Measurements from ENCODE around the gene MAST2.

Gene MAST2

DNA sequence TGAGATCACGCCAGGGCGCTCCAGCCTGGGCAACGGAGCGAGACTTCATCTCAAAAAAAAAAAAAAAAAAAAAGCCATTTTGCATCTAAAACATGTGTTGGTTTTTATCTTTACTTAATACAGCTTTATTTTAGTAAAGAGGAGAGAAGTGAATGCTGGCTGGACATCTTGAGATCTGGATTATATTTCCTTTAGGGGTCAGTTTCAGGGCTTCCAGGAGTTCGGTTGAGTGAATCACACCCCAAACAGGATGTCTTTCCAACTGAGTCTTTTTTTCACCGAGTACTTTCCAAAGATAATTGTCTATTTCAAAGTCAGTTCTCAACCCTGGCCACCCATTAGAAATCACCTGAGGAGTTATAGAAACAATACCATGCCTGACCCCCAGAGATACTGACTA lies 36.4 kb upstream of the MAST2 start:
- TF ChIP-seq, protein P1, sequence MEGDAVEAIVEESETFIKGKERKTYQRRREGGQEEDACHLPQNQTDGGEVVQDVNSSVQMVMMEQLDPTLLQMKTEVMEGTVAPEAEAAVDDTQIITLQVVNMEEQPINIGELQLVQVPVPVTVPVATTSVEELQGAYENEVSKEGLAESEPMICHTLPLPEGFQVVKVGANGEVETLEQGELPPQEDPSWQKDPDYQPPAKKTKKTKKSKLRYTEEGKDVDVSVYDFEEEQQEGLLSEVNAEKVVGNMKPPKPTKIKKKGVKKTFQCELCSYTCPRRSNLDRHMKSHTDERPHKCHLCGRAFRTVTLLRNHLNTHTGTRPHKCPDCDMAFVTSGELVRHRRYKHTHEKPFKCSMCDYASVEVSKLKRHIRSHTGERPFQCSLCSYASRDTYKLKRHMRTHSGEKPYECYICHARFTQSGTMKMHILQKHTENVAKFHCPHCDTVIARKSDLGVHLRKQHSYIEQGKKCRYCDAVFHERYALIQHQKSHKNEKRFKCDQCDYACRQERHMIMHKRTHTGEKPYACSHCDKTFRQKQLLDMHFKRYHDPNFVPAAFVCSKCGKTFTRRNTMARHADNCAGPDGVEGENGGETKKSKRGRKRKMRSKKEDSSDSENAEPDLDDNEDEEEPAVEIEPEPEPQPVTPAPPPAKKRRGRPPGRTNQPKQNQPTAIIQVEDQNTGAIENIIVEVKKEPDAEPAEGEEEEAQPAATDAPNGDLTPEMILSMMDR (conservative IDR thresholded peaks at IDR 0.05; ENCODE audit: low read depth, low read length) = no peak
- no peak overlapping the region for H2AFZ ChIP-seq (ENCODE audit: low read depth)

DNA sequence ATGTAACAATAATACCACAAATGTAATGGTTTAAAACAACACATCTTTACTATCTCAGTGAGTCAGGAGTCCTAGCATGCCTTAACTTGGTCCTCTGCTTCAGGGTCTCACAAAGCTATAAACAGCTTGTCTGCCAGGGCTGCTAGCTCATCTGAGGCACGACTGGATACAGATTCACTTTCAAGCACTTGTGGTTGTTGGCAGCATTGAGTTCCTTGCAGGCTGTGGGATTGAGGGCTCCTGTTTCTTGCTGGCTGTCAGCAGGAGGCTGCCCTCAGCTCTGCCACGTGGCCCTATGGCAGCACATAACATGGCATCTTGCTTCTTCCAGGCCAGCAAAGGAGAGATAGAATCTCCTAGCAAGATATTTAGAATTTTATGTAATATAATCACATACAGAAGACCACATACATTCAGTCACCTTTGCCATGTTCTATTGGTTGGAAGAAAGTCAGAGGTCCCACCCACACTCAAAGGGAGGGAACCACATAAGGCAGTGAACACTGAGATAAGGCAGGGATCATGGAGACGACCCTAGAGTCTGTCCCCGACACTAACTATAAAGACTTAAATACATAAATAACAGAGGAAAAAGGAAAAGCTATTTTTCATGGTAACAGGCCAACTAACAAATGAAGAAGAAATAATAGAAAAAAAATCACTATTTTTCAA lies 34.0 kb upstream of the MAST2 start:
- no peak overlapping the region for H3K9ac ChIP-seq
- H3K79me2 ChIP-seq (ENCODE audit: insufficient read depth, low read depth) = no peaks in the 10 kb centered on the region
- no peak overlapping the region for H3K27ac ChIP-seq
- peaks cover 32% of the 10 kb centered on the region for H3K4me1 ChIP-seq (ENCODE audit: low read depth, poor library complexity, severe bottlenecking)
- no peak overlapping the region for H3K4me3 ChIP-seq (IDR thresholded peaks at IDR 0.05; ENCODE audit: insufficient read depth, low read depth, low read length)
- TF ChIP-seq, protein P1 (conservative IDR thresholded peaks at IDR 0.05; ENCODE audit: low read depth, low read length) = no peak
- H4K20me1 ChIP-seq (ENCODE audit: insufficient read depth) = no peaks in the 10 kb centered on the region
- H3K36me3 ChIP-seq (ENCODE audit: insufficient read depth) = no peaks in the 10 kb centered on the region
- H3K4me2 ChIP-seq = peak overlapping the region; percentile 26; the same call in 1 of the 2 replicates
- peak overlapping the region; percentile 28; the same call in 1 of the 2 replicates for H2AFZ ChIP-seq (ENCODE audit: low read depth)
- peaks cover 3% of the 10 kb centered on the region; the same call in 1 of the 2 replicates for H3K27me3 ChIP-seq (ENCODE audit: insufficient read depth, low read depth)

More for the DNA sequence above, 36.4 kb upstream of the MAST2 start:
- Histone ChIP-seq H3K4me3 (IDR thresholded peaks at IDR 0.05; ENCODE audit: insufficient read depth, low read depth, low read length) (no peak overlapping the region), H3K36me3 (ENCODE audit: insufficient read depth) (no peaks in the 10 kb centered on the region), H3K9ac (no peak overlapping the region), H3K27ac (no peak overlapping the region), H3K4me2 (no peak overlapping the region), H3K27me3 (ENCODE audit: insufficient read depth, low read depth) (peaks cover 3% of the 10 kb centered on the region; the same call in 1 of the 2 replicates), H3K4me1 (ENCODE audit: low read depth, poor library complexity, severe bottlenecking) (peaks cover 14% of the 10 kb centered on the region), H3K79me2 (ENCODE audit: insufficient read depth, low read depth) (no peaks in the 10 kb centered on the region), H4K20me1 (ENCODE audit: insufficient read depth) (no peaks in the 10 kb centered on the region)

DNA sequence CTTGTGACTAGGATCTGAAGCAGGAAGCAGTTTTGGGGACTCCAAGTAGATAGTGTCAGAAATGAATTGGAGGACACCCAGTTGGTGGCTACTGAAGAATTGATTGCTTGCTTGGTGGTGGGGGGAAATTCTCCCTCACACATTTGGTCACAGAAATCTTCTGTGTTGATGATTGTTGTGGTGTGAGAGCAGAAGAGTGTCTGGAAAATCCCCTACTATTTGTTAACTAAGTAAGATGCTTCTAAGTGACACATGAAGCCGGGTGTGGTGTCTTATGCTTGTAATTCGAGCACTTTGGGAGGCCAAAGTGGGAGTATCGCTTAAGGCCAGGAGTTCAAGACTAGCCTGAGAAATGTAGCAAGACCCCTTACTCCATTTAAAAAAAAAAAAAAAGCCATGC lies 30.4 kb upstream of the MAST2 start:
- Histone ChIP-seq H3K79me2 (ENCODE audit: insufficient read depth, low read depth) (no peaks in the 10 kb centered on the region), H3K27me3 (ENCODE audit: insufficient read depth, low read depth) (peaks cover 3% of the 10 kb centered on the region; the same call in 1 of the 2 replicates), H3K27ac (peak overlapping the region; percentile 31), H4K20me1 (ENCODE audit: insufficient read depth) (no peaks in the 10 kb centered on the region), H3K4me3 (IDR thresholded peaks at IDR 0.05; ENCODE audit: insufficient read depth, low read depth, low read length) (no peak overlapping the region), H3K36me3 (ENCODE audit: insufficient read depth) (no peaks in the 10 kb centered on the region), H3K9ac (no peak overlapping the region), H2AFZ (ENCODE audit: low read depth) (peak overlapping the region; percentile 39), H3K4me2 (no peak overlapping the region), H3K4me1 (ENCODE audit: low read depth, poor library complexity, severe bottlenecking) (peaks cover 32% of the 10 kb centered on the region)
- TF ChIP-seq, protein P1 (conservative IDR thresholded peaks at IDR 0.05; ENCODE audit: low read depth, low read length) = no peak

DNA sequence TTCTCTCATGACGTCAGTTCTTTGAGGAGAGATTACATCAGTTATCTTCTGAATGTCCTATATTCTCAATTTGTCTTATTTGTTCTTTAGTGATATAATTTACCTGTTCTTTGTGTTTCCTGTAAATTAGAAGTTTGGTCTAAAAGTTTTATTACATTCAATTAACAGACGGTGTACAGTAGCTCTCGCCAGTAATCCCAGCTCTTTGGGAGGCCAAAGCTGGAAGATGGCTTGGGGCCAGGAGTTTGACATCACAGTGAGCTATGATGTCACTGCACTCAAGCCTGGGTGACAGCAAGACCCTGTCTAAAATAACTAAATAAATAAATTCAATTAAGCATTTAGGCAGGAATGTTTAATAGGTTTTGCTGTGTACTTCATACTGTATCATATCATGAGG lies 27.6 kb upstream of the MAST2 start:
- Histone ChIP-seq H3K9ac (no peak overlapping the region), H3K27me3 (ENCODE audit: insufficient read depth, low read depth) (peaks cover 2% of the 10 kb centered on the region; the same call in 1 of the 2 replicates), H3K4me1 (ENCODE audit: low read depth, poor library complexity, severe bottlenecking) (peaks cover 18% of the 10 kb centered on the region), H3K4me2 (no peak overlapping the region), H3K4me3 (IDR thresholded peaks at IDR 0.05; ENCODE audit: insufficient read depth, low read depth, low read length) (no peak overlapping the region), H4K20me1 (ENCODE audit: insufficient read depth) (no peaks in the 10 kb centered on the region), H2AFZ (ENCODE audit: low read depth) (no peak overlapping the region), H3K36me3 (ENCODE audit: insufficient read depth) (no peaks in the 10 kb centered on the region), H3K27ac (no peak overlapping the region), H3K79me2 (ENCODE audit: insufficient read depth, low read depth) (no peaks in the 10 kb centered on the region)
- TF ChIP-seq, protein P1 (conservative IDR thresholded peaks at IDR 0.05; ENCODE audit: low read depth, low read length) = no peak
